MM.1S (cell line): ENCODE results near the gene PSEN1.

ENCODE experiments used
- DNase-seq: peaks from one replicate; pipeline ENCODE4 v3.0.0-alpha.2; 2015
- H2AFZ ChIP-seq: fragments of 300-600 bp; sonication (generic); 2 replicates; pipeline ENCODE4 v1.6.0; 2016; ENCODE audit warnings: antibody characterized with exemption, low read length
- H3F3A ChIP-seq: fragments of 300-600 bp; sonication (generic); 2 replicates; pipeline ENCODE4 v1.6.1; 2016; ENCODE audit warnings: mild to moderate bottlenecking, antibody characterized with exemption, low read length, moderate library complexity, mixed read lengths; ENCODE audit not compliant: insufficient read depth
- H3K27ac ChIP-seq: fragments of 300-600 bp; sonication (generic); 2 replicates; pipeline ENCODE4 v1.5.1; 2016; ENCODE audit warnings: mild to moderate bottlenecking, low read length
- H3K27me3 ChIP-seq: fragments of 300-600 bp; sonication (generic); replicated peaks from 2 replicates; pipeline ENCODE4 v1.6.0; 2016; ENCODE audit warnings: low read length; ENCODE audit not compliant: insufficient read depth
- H3K36me3 ChIP-seq: fragments of 300-600 bp; sonication (generic); replicated peaks from 2 replicates; pipeline ENCODE4 v1.6.1; 2016; ENCODE audit warnings: mild to moderate bottlenecking, low read length, mixed read lengths; ENCODE audit not compliant: insufficient read depth
- H3K4me1 ChIP-seq: fragments of 300-600 bp; sonication (generic); 2 replicates; pipeline ENCODE4 v1.6.1; 2016; ENCODE audit warnings: low read length, mixed read lengths
- H3K4me2 ChIP-seq: fragments of 300-600 bp; sonication (generic); 2 replicates; pipeline ENCODE4 v1.6.0; 2016; ENCODE audit warnings: low read depth, low read length
- H3K4me3 ChIP-seq: fragments of 300-600 bp; sonication (generic); 2 replicates; pipeline ENCODE4 v1.5.1; 2016; ENCODE audit warnings: low read length, mixed read lengths
- H3K79me2 ChIP-seq: fragments of 300-600 bp; sonication (generic); 2 replicates; pipeline ENCODE4 v1.6.1; 2016; ENCODE audit warnings: mixed run types, low read length, mixed read lengths
- H3K9ac ChIP-seq: fragments of 300-600 bp; sonication (generic); 2 replicates; pipeline ENCODE4 v1.6.1; 2016; ENCODE audit warnings: low read length, mixed read lengths
- H3K9me2 ChIP-seq: fragments of 300-600 bp; sonication (generic); replicated peaks from 2 replicates; pipeline ENCODE4 v1.6.1; 2016; ENCODE audit warnings: mild to moderate bottlenecking, low read length, mixed read lengths; ENCODE audit not compliant: insufficient read depth
- H3K9me3 ChIP-seq: fragments of 300-600 bp; sonication (generic); replicated peaks from 2 replicates; pipeline ENCODE4 v1.6.1; 2016; ENCODE audit warnings: mild to moderate bottlenecking, low read length, mixed read lengths; ENCODE audit not compliant: insufficient read depth
- H4K20me1 ChIP-seq: fragments of 300-600 bp; sonication (generic); 2 replicates; pipeline ENCODE4 v1.6.1; 2016; ENCODE audit warnings: mild to moderate bottlenecking, low read length, moderate library complexity, mixed read lengths; ENCODE audit not compliant: insufficient read depth
- CTCF ChIP-seq: fragments of 300-600 bp; sonication (generic); IDR thresholded peaks from 2 replicates; pipeline ENCODE4 v1.5.1; 2016; ENCODE audit warnings: antibody characterized with exemption, low read length, mixed read lengths
- EZH2 ChIP-seq: fragments of 300-600 bp; sonication (generic); optimal IDR thresholded peaks from 2 replicates; pipeline ENCODE3; 2017; ENCODE audit warnings: low read depth, mild to moderate bottlenecking, antibody characterized with exemption, low read length, mixed read lengths
- EZH2phosphoT487 ChIP-seq: fragments of 300-600 bp; sonication (generic); IDR thresholded peaks from 2 replicates; pipeline ENCODE4 v1.6.1; 2018; ENCODE audit warnings: antibody characterized with exemption, low read length

The PSEN1 gene

GRCh38 chr14:73250781-73251500 is 114.6 kb downstream of the PSEN1 start:
- no peak for DNase-seq
- Histone ChIP-seq H2AFZ (no peak overlapping the region), H3K9ac (no peak overlapping the region), H3K27me3 (no peaks in the 10 kb centered on the region), H4K20me1 (no peaks in the 10 kb centered on the region), H3K4me1 (no peaks in the 10 kb centered on the region), H3K36me3 (no peaks in the 10 kb centered on the region), H3F3A (no peaks in the 10 kb centered on the region), H3K79me2 (no peaks in the 10 kb centered on the region), H3K9me2 (no peaks in the 10 kb centered on the region), H3K4me2 (no peak overlapping the region), H3K27ac (no peak overlapping the region), H3K9me3 (no peaks in the 10 kb centered on the region), H3K4me3 (no peak overlapping the region)
- TF ChIP-seq EZH2 (no peak), EZH2phosphoT487 (no peak), CTCF (no peak)

- no peak overlapping the region for H3K4me2 ChIP-seq
- no peak overlapping the region for H3K27ac ChIP-seq
- no peaks in the 10 kb centered on the region for H3F3A ChIP-seq
- TF ChIP-seq EZH2phosphoT487, result no peak
- no peak for TF ChIP-seq EZH2
- TF ChIP-seq CTCF, result no peak
- no peaks in the 10 kb centered on the region for H3K27me3 ChIP-seq
- H3K79me2 ChIP-seq, result no peaks in the 10 kb centered on the region
- no peak for DNase-seq
- H2AFZ ChIP-seq, result no peak overlapping the region
- H3K9me2 ChIP-seq, result no peaks in the 10 kb centered on the region
- no peaks in the 10 kb centered on the region for H3K36me3 ChIP-seq
- no peaks in the 10 kb centered on the region for H3K9me3 ChIP-seq
- no peak overlapping the region for H3K9ac ChIP-seq
- no peaks in the 10 kb centered on the region for H3K4me1 ChIP-seq
- no peak overlapping the region for H3K4me3 ChIP-seq
- no peaks in the 10 kb centered on the region for H4K20me1 ChIP-seq
Measured at GRCh38 chr14:73251516-73252215, 115.4 kb downstream of the PSEN1 start.

GRCh38 chr14:73252491-73253322 is 116.4 kb downstream of the PSEN1 start:
- Histone ChIP-seq H3K4me3 (no peak overlapping the region), H3K9me2 (no peaks in the 10 kb centered on the region), H3K4me1 (no peaks in the 10 kb centered on the region), H2AFZ (no peak overlapping the region), H3K79me2 (no peaks in the 10 kb centered on the region), H3K9me3 (no peaks in the 10 kb centered on the region), H4K20me1 (no peaks in the 10 kb centered on the region), H3K4me2 (no peak overlapping the region), H3F3A (no peaks in the 10 kb centered on the region), H3K36me3 (no peaks in the 10 kb centered on the region), H3K27me3 (no peaks in the 10 kb centered on the region), H3K9ac (no peak overlapping the region), H3K27ac (no peak overlapping the region)
- no peak for DNase-seq
- TF ChIP-seq EZH2, result no peak
- TF ChIP-seq EZH2phosphoT487, result no peak
- no peak for TF ChIP-seq CTCF
